GM23248 (cell line): ENCODE data around the gene EML4. TPM values are rescaled to one million over a fixed set of nuclear protein-coding genes. Genes with fewer than 3 reads are reported as not detected.
A peak's percentile ranks its signal among the peaks of the same experiment; 100 is the strongest.

Source experiments
- DNase-seq: peaks from one replicate; pipeline ENCODE4 v3.0.0-alpha.2; 2015
- H2AFZ ChIP-seq: fragments of 200-600 bp; sonication (generic); 2 replicates; pipeline ENCODE4 v1.6.1; 2016; ENCODE audit warnings: antibody characterized with exemption
- H3F3A ChIP-seq: fragments of 200-600 bp; sonication (generic); 2 replicates; pipeline ENCODE4 v1.6.1; 2016; ENCODE audit warnings: mild to moderate bottlenecking, antibody characterized with exemption, mixed run types; ENCODE audit not compliant: insufficient read depth
- H3K27ac ChIP-seq: fragments of 200-600 bp; sonication (generic); 2 replicates; pipeline ENCODE4 v1.5.1; 2016; ENCODE audit warnings: mild to moderate bottlenecking
- H3K27me3 ChIP-seq: fragments of 200-600 bp; sonication (generic); replicated peaks from 2 replicates; pipeline ENCODE4 v1.6.1; 2016; ENCODE audit warnings: mild to moderate bottlenecking; ENCODE audit not compliant: insufficient read depth
- H3K36me3 ChIP-seq: fragments of 200-600 bp; sonication (generic); 2 replicates; pipeline ENCODE4 v1.6.1; 2016; ENCODE audit warnings: low read depth, mild to moderate bottlenecking
- H3K4me1 ChIP-seq: fragments of 200-600 bp; sonication (generic); 2 replicates; pipeline ENCODE4 v1.6.1; 2016; ENCODE audit warnings: mild to moderate bottlenecking; ENCODE audit not compliant: insufficient read depth
- H3K4me2 ChIP-seq: fragments of 200-600 bp; sonication (generic); one replicate; pipeline ENCODE4 v1.6.1; 2016; ENCODE audit warnings: mild to moderate bottlenecking; ENCODE audit not compliant: unreplicated experiment
- H3K4me3 ChIP-seq: fragments of 200-600 bp; sonication (generic); 2 replicates; pipeline ENCODE4 v1.5.1; 2016; ENCODE audit warnings: mild to moderate bottlenecking
- H3K79me2 ChIP-seq: fragments of 200-600 bp; sonication (generic); 2 replicates; pipeline ENCODE4 v1.6.1; 2016; ENCODE audit warnings: mild to moderate bottlenecking; ENCODE audit not compliant: insufficient read depth
- H3K9ac ChIP-seq: fragments of 200-600 bp; sonication (generic); 2 replicates; pipeline ENCODE4 v1.6.1; 2016; ENCODE audit warnings: mild to moderate bottlenecking
- H3K9me2 ChIP-seq: fragments of 200-600 bp; sonication (generic); 2 replicates; pipeline ENCODE4 v1.6.1; 2016; ENCODE audit warnings: mixed run types, mild to moderate bottlenecking, moderate library complexity; ENCODE audit not compliant: insufficient read depth
- H3K9me3 ChIP-seq: fragments of 200-600 bp; sonication (generic); one replicate; pipeline ENCODE4 v1.6.1; 2017; ENCODE audit warnings: low read depth
- H4K20me1 ChIP-seq: fragments of 200-600 bp; sonication (generic); 2 replicates; pipeline ENCODE4 v1.6.0; 2016; ENCODE audit not compliant: insufficient read depth
- EZH2 ChIP-seq: fragments of 200-600 bp; sonication (generic); IDR thresholded peaks from 2 replicates; pipeline ENCODE4 v1.6.1; 2018; ENCODE audit warnings: antibody characterized with exemption, mild to moderate bottlenecking; ENCODE audit not compliant: insufficient read depth, poor library complexity, severe bottlenecking
- EZH2phosphoT487 ChIP-seq: fragments of 200-600 bp; sonication (generic); IDR thresholded peaks from 2 replicates; pipeline ENCODE4 v1.6.1; 2018; ENCODE audit warnings: antibody characterized with exemption, moderate library complexity, mild to moderate bottlenecking, low read depth; ENCODE audit not compliant: insufficient read depth
- WGBS, 2 experiments: methylation state at CpG; one replicate each; pipeline ENCODE4 v1.1.6; 2015 to 2017; ENCODE audit warnings: low lambda C conversion rate in 2 of 2, low coverage in 1 of 2; ENCODE audit errors: missing lambda C conversion rate in 2 of 2; 5-methylcytosine and 5-hydroxymethylcytosine counted together
- in situ Hi-C: fragments of 300-500 bp; cut with MboI; formaldehyde crosslinking; loops from 2 replicates; pipeline ENCODE4 v1.15.0; 2020
- polyA plus RNA-seq: library from polyadenylated mRNA; unstranded; fragments of >200 nt; fragmentation: Nextera tagmentation; extraction: Ambion mirVana; gene quantifications from 2 replicates; pipeline ENCODE4 v1.2.1, GENCODE V29; 2016
- total RNA-seq: library from RNA; depleted of rRNA; stranded (reverse); fragments of >200 nt; shearing (Covaris generic); gene quantifications from 2 replicates; pipeline ENCODE4 v1.2.3, GENCODE V29; 2014

Gene EML4
- total and polyA plus RNA-seq, 2 experiments from 2014 or later: 19.3 to 21.7 TPM

- in situ Hi-C loops: loop anchor here (10.0 to 25.0 kb wide), 2 partner anchors 230 to 463 kb away; no protein-coding TSS in a partner anchor
Observed at GRCh38 chr2:42324949-42325348, 155.8 kb downstream of the EML4 start.

DNA sequence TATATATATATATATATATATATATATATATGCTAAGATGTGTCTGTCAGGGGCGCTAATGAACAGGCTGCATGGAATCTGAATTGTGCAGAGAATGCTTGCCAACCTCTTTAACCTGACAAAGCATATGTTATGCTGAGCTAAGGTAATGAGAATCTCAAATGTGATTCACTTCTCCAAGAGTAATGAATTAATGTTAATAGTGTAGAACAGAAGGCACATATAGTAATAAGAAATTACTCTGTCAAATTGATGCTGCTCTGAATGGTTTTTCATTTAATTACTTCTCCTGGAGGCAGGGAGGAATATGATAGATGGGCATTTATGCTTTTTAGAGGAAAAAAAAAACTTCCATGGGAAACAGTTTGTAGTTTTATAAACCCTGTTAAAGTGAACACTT is 156.5 kb downstream of the EML4 start:
- Histone ChIP-seq H3K27me3 (no peaks in the 10 kb centered on the region), H3K36me3 (peaks cover 18% of the 10 kb centered on the region; the same call in 1 of the 2 replicates), H3K4me2 (no peak overlapping the region), H3K9me2 (no peaks in the 10 kb centered on the region), H3K27ac (no peak overlapping the region), H3K9ac (no peak overlapping the region), H3K79me2 (no peaks in the 10 kb centered on the region), H3K4me1 (0 out of 2 replicates have a peak, but pooled peaks cover 4% of the 10 kb centered on the region), H3F3A (no peaks in the 10 kb centered on the region; the same call in none of the 2 replicates), H3K9me3 (no peaks in the 10 kb centered on the region), H2AFZ (no peak overlapping the region), H4K20me1 (no peaks in the 10 kb centered on the region), H3K4me3 (no peak overlapping the region)
- WGBS, 2 experiments: 100% methylated on average over 1 of the region's 1 CpG
- in situ Hi-C loops: loop anchor here (10.0 kb wide), 1 partner anchor 231 kb away; no protein-coding TSS in a partner anchor
- no peak for TF ChIP-seq EZH2
- TF ChIP-seq EZH2phosphoT487: no peak
- no peak for DNase-seq

More at GRCh38 chr2:42324949-42325348, 155.8 kb downstream of the EML4 start:
- no peak overlapping the region for H3K4me2 ChIP-seq
- H3K4me3 ChIP-seq: no peak overlapping the region
- H3K36me3 ChIP-seq: peaks cover 18% of the 10 kb centered on the region; the same call in 1 of the 2 replicates
- H4K20me1 ChIP-seq: no peaks in the 10 kb centered on the region
- H3K9me3 ChIP-seq: no peaks in the 10 kb centered on the region
- 95 to 96% methylated on average over 2 of the region's 2 CpGs for WGBS, 2 experiments
- no peaks in the 10 kb centered on the region for H3K79me2 ChIP-seq
- no peaks in the 10 kb centered on the region for H3K27me3 ChIP-seq
- H3F3A ChIP-seq: no peaks in the 10 kb centered on the region; the same call in 1 of the 2 replicates
- no peak overlapping the region for H3K27ac ChIP-seq
- DNase-seq: no peak
- no peak overlapping the region for H3K9ac ChIP-seq
- H3K9me2 ChIP-seq: no peaks in the 10 kb centered on the region
- H2AFZ ChIP-seq: no peak overlapping the region
- H3K4me1 ChIP-seq: no peaks in the 10 kb centered on the region
- TF ChIP-seq EZH2 (no peak), EZH2phosphoT487 (no peak)

- 73 to 76% methylated on average over 4 of the region's 4 CpGs for WGBS, 2 experiments
- TF ChIP-seq EZH2phosphoT487 (no peak), EZH2 (no peak)
- in situ Hi-C loops: loop anchor here (10.0 kb wide), 1 partner anchor 232 kb away; no protein-coding TSS in a partner anchor
Observed at GRCh38 chr2:42327125-42327524, 158.0 kb downstream of the EML4 start.

DNA sequence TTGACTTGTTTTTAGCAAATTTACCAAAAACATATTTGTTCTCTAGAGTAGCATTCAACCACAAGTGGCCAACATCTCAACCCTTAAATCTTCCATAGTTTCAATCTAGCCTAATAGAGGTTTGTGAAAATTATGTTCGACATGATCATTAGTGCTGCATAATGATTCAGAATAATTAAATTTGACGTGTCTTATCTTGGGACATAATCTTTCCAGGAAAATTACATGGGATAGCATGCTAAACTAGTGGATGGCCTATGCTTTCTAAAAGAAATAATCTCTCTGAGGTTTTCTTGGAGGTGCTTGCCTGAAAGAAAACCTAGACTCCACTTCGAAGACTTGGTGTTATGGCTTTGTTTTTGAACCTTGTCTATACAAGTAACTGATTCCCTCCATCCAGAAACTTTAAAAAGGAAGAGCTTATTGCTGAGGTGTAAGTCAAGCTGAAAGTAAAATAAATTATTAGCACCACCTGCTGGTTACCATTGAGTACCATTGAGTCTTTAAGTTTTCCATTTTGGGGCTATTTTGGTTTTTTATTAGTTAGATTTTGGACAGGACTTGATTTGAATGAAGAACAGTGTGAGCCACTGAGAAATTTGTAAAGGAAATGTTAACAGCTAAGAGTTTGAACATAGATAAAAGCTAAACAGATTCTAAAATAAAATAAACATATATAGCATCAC is 159.1 kb downstream of the EML4 start:
- H3K27ac ChIP-seq: no peak overlapping the region
- H3F3A ChIP-seq: peaks cover 6% of the 10 kb centered on the region
- H3K9ac ChIP-seq: no peak overlapping the region
- in situ Hi-C loops: loop anchor here (10.0 kb wide), 1 partner anchor 233 kb away; no protein-coding TSS in a partner anchor
- no peak overlapping the region for H3K4me2 ChIP-seq
- TF ChIP-seq EZH2 (no peak), EZH2phosphoT487 (no peak)
- H3K27me3 ChIP-seq: no peaks in the 10 kb centered on the region
- H3K9me2 ChIP-seq: no peaks in the 10 kb centered on the region
- H3K36me3 ChIP-seq: peaks cover 25% of the 10 kb centered on the region; the same call in 1 of the 2 replicates
- 59 to 64% methylated on average over 3 of the region's 3 CpGs for WGBS, 2 experiments
- H2AFZ ChIP-seq: no peak overlapping the region
- peaks cover 17% of the 10 kb centered on the region; the same call in 1 of the 2 replicates for H3K4me1 ChIP-seq
- H4K20me1 ChIP-seq: no peaks in the 10 kb centered on the region
- DNase-seq: peak; percentile 60
- no peak overlapping the region for H3K4me3 ChIP-seq
- no peaks in the 10 kb centered on the region for H3K9me3 ChIP-seq
- no peaks in the 10 kb centered on the region for H3K79me2 ChIP-seq

More at GRCh38 chr2:42327125-42327524, 158.0 kb downstream of the EML4 start:
- Histone ChIP-seq H3K36me3 (peaks cover 25% of the 10 kb centered on the region; the same call in 1 of the 2 replicates), H2AFZ (no peak overlapping the region), H3K4me1 (peaks cover 17% of the 10 kb centered on the region; the same call in 1 of the 2 replicates), H3K27me3 (no peaks in the 10 kb centered on the region), H3K9ac (no peak overlapping the region), H4K20me1 (no peaks in the 10 kb centered on the region), H3F3A (peaks cover 4% of the 10 kb centered on the region), H3K9me3 (no peaks in the 10 kb centered on the region), H3K4me2 (no peak overlapping the region), H3K9me2 (no peaks in the 10 kb centered on the region), H3K27ac (no peak overlapping the region), H3K4me3 (no peak overlapping the region), H3K79me2 (no peaks in the 10 kb centered on the region)
- DNase-seq: no peak
